DOHH2 (cell line): ENCODE results near the gene SMARCA2.

Experiments used
- H3F3A ChIP-seq: fragments of 200-600 bp; sonication (generic), shearing (Covaris generic); 2 replicates; pipeline ENCODE4 v1.6.0; 2016; ENCODE audit warnings: antibody characterized with exemption, mild to moderate bottlenecking; ENCODE audit not compliant: control insufficient read depth, insufficient read depth
- H3K27ac ChIP-seq: fragments of 200-600 bp; sonication (generic); 2 replicates; pipeline ENCODE4 v1.5.1; 2014; ENCODE audit warnings: low read depth, mild to moderate bottlenecking, low read length, moderate library complexity
- H3K27me3 ChIP-seq: fragments of 200-600 bp; sonication (generic); 2 replicates; pipeline ENCODE4 v1.6.1; 2014; ENCODE audit warnings: mild to moderate bottlenecking, low read length, mixed read lengths; ENCODE audit not compliant: control insufficient read depth
- H3K36me3 ChIP-seq: fragments of 200-600 bp; sonication (generic); 2 replicates; pipeline ENCODE4 v1.6.1; 2014; ENCODE audit warnings: mild to moderate bottlenecking, low read length, moderate library complexity, mixed read lengths; ENCODE audit not compliant: control insufficient read depth
- H3K4me1 ChIP-seq: fragments of 200-600 bp; sonication (generic); 2 replicates; pipeline ENCODE4 v1.6.1; 2014; ENCODE audit warnings: mild to moderate bottlenecking, low read length, mixed read lengths; ENCODE audit not compliant: control insufficient read depth
- H3K4me2 ChIP-seq: fragments of 200-600 bp; sonication (generic); 2 replicates; pipeline ENCODE4 v1.6.0; 2014; ENCODE audit warnings: mild to moderate bottlenecking, low read length, moderate library complexity
- H3K4me3 ChIP-seq: fragments of 200-600 bp; sonication (generic); 2 replicates; pipeline ENCODE4 v1.5.1; 2014; ENCODE audit warnings: mild to moderate bottlenecking, low read length, mixed read lengths
- H3K79me2 ChIP-seq: fragments of 200-600 bp; sonication (generic); 2 replicates; pipeline ENCODE4 v1.6.1; 2014; ENCODE audit warnings: mild to moderate bottlenecking, low read length, mixed read lengths; ENCODE audit not compliant: control insufficient read depth
- H3K9me2 ChIP-seq: fragments of 200-600 bp; sonication (generic); replicated peaks from 2 replicates; pipeline ENCODE4 v1.6.1; 2014; ENCODE audit warnings: mild to moderate bottlenecking, low read length, mixed read lengths; ENCODE audit not compliant: control insufficient read depth
- H3K9me3 ChIP-seq: fragments of 200-600 bp; sonication (generic); 2 replicates; pipeline ENCODE4 v1.6.1; 2014; ENCODE audit warnings: antibody characterized with exemption, low read length, mixed read lengths; ENCODE audit not compliant: control insufficient read depth, insufficient read depth
- H4K20me1 ChIP-seq: fragments of 200-600 bp; sonication (generic); 2 replicates; pipeline ENCODE4 v1.6.0; 2014; ENCODE audit warnings: low read depth, mild to moderate bottlenecking, antibody characterized with exemption, low read length, moderate library complexity; ENCODE audit not compliant: control insufficient read depth, insufficient read depth
- EZH2phosphoT487 ChIP-seq: fragments of 200-600 bp; sonication (generic); IDR thresholded peaks from 2 replicates; pipeline ENCODE4 v1.6.1; 2017; ENCODE audit warnings: borderline replicate concordance, mild to moderate bottlenecking, antibody characterized with exemption, low read length, moderate library complexity, mixed read lengths
- TF ChIP-seq, protein P1 (sequence below): fragments of 200-600 bp; sonication (generic); IDR thresholded peaks from one replicate; pipeline ENCODE4 v1.5.1; 2014; ENCODE audit warnings: antibody characterized with exemption, mild to moderate bottlenecking, low read depth, low read length; ENCODE audit not compliant: poor library complexity, severe bottlenecking

SMARCA2 gene

DNA sequence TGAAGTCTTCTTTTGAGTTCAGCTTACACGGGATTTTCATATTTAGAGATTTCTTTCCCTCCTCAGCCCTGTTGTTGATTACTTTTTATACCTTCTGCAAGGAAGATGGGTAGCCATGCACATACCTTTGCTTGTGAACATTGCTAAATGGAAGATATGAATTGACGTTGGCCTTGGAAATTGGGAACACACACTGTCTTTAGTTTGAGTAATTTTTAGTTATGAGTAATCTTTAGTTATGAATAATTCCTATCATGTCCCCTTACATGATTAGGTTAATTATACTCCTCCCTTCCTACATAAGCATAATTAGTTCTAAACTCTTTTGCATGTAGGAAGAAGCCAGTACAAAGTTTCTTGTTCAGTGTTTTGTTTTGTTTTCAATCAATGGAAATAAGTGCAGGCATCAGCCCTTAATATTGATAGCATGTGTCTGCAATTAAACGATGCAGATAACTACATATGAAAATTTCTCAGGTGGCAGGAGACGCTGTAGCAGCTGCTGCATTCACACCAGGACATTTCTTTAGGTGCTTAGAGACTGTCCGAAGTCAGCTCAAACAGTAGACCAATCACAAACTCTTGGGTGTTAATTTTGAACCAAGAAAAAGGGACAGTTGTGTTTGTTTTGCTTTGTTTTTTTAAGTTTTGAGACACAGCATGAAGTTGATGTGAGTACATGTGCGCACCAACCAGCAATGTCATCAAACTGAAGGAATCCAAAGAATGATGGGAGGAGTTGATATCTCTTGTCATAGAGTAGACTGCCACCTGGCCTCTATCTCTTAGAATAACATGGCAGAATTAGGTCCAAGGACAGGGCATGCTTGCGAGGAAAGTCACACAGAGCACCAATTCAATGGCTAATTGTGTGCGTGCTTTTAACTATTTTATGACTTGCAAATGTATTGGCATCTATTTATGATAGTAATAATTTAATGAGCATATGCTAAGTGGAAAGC lies 51.4 kb downstream of the SMARCA2 start:
- Histone ChIP-seq H3K4me2 (no peak overlapping the region), H3F3A (no peaks in the 10 kb centered on the region), H3K4me1 (no peaks in the 10 kb centered on the region), H3K9me3 (no peaks in the 10 kb centered on the region), H3K4me3 (no peak overlapping the region), H3K79me2 (no peaks in the 10 kb centered on the region), H3K27ac (no peak overlapping the region), H3K36me3 (peaks cover 74% of the 10 kb centered on the region), H4K20me1 (no peaks in the 10 kb centered on the region), H3K27me3 (no peaks in the 10 kb centered on the region), H3K9me2 (no peaks in the 10 kb centered on the region)
- TF ChIP-seq, protein P1, sequence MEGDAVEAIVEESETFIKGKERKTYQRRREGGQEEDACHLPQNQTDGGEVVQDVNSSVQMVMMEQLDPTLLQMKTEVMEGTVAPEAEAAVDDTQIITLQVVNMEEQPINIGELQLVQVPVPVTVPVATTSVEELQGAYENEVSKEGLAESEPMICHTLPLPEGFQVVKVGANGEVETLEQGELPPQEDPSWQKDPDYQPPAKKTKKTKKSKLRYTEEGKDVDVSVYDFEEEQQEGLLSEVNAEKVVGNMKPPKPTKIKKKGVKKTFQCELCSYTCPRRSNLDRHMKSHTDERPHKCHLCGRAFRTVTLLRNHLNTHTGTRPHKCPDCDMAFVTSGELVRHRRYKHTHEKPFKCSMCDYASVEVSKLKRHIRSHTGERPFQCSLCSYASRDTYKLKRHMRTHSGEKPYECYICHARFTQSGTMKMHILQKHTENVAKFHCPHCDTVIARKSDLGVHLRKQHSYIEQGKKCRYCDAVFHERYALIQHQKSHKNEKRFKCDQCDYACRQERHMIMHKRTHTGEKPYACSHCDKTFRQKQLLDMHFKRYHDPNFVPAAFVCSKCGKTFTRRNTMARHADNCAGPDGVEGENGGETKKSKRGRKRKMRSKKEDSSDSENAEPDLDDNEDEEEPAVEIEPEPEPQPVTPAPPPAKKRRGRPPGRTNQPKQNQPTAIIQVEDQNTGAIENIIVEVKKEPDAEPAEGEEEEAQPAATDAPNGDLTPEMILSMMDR, result no peak
- TF ChIP-seq EZH2phosphoT487, result no peak

- TF ChIP-seq EZH2phosphoT487, result no peak
- TF ChIP-seq, protein P1, result no peak
- Histone ChIP-seq H3K36me3 (peaks cover 83% of the 10 kb centered on the region), H3K4me3 (no peak overlapping the region), H3K4me2 (no peak overlapping the region), H3K27ac (no peak overlapping the region), H3F3A (no peaks in the 10 kb centered on the region), H3K9me2 (no peaks in the 10 kb centered on the region), H4K20me1 (no peaks in the 10 kb centered on the region), H3K9me3 (no peaks in the 10 kb centered on the region), H3K4me1 (no peaks in the 10 kb centered on the region), H3K27me3 (no peaks in the 10 kb centered on the region), H3K79me2 (no peaks in the 10 kb centered on the region)
These were observed 57.7 kb downstream of the SMARCA2 start for GRCh38 chr9:2072752-2073405.

GRCh38 chr9:2082772-2083171 lies 67.6 kb downstream of the SMARCA2 start:
- H4K20me1 ChIP-seq, result no peaks in the 10 kb centered on the region
- no peak overlapping the region for H3K4me3 ChIP-seq
- H3K27me3 ChIP-seq, result no peaks in the 10 kb centered on the region
- no peaks in the 10 kb centered on the region for H3K9me3 ChIP-seq
- peaks cover 84% of the 10 kb centered on the region for H3K36me3 ChIP-seq
- H3K79me2 ChIP-seq, result no peaks in the 10 kb centered on the region
- no peak overlapping the region for H3K27ac ChIP-seq
- H3K4me1 ChIP-seq, result no peaks in the 10 kb centered on the region
- TF ChIP-seq, protein P1, result no peak
- no peak for TF ChIP-seq EZH2phosphoT487
- H3K9me2 ChIP-seq, result no peaks in the 10 kb centered on the region
- H3K4me2 ChIP-seq, result no peak overlapping the region
- H3F3A ChIP-seq, result no peaks in the 10 kb centered on the region
